ENCODE measurements around the gene ITGB6. TPM values are rescaled to one million over a fixed set of nuclear protein-coding genes. Genes with fewer than 3 reads are reported as not detected.

Gene ITGB6
- total RNA-seq, 1 donor = under 0.01 TPM

GRCh38 chr2:160141419-160141818 lies 58.7 kb downstream of the ITGB6 start:
- no peaks in the 10 kb centered on the region for H3K27me3 ChIP-seq (ENCODE audit: insufficient read depth, low read length)
- H3K4me2 ChIP-seq (ENCODE audit: insufficient read depth, low read length) = no peak overlapping the region
- no peaks in the 10 kb centered on the region for H3K9me3 ChIP-seq (ENCODE audit: low read depth, low read length)
- no peak overlapping the region for H3K27ac ChIP-seq (ENCODE audit: low read depth, low read length)
- H2AFZ ChIP-seq (ENCODE audit: low read length) = no peak overlapping the region
- DNase-seq (ENCODE audit: insufficient read length, low spot score, missing footprints) = peak; percentile 52
- H4K20me1 ChIP-seq (ENCODE audit: insufficient read depth, low read length) = no peaks in the 10 kb centered on the region
- no peaks in the 10 kb centered on the region for H3K36me3 ChIP-seq (ENCODE audit: insufficient read depth, low read length)
- H3K4me1 ChIP-seq (ENCODE audit: insufficient read depth, low read length) = peaks cover 24% of the 10 kb centered on the region
- no peak for TF ChIP-seq CTCF (IDR thresholded peaks at IDR 0.05; ENCODE audit: extremely low read depth, low read depth, low read length)
- no peaks in the 10 kb centered on the region for H3K79me2 ChIP-seq (ENCODE audit: insufficient read depth, low read length)
- no peak overlapping the region for H3K4me3 ChIP-seq (ENCODE audit: insufficient read depth, low read length)

GRCh38 chr2:160140471-160140870 lies 59.6 kb downstream of the ITGB6 start:
- H4K20me1 ChIP-seq (ENCODE audit: insufficient read depth, low read length) = no peaks in the 10 kb centered on the region
- no peak for DNase-seq (ENCODE audit: insufficient read length, low spot score, missing footprints)
- H3K4me2 ChIP-seq (ENCODE audit: insufficient read depth, low read length) = peak overlapping the region; percentile 47
- H3K4me3 ChIP-seq (ENCODE audit: insufficient read depth, low read length) = no peak overlapping the region
- H3K36me3 ChIP-seq (ENCODE audit: insufficient read depth, low read length) = no peaks in the 10 kb centered on the region
- no peaks in the 10 kb centered on the region for H3K79me2 ChIP-seq (ENCODE audit: insufficient read depth, low read length)
- H2AFZ ChIP-seq (ENCODE audit: low read length) = peak overlapping the region; percentile 32
- H3K4me1 ChIP-seq (ENCODE audit: insufficient read depth, low read length) = peaks cover 24% of the 10 kb centered on the region
- H3K27me3 ChIP-seq (ENCODE audit: insufficient read depth, low read length) = no peaks in the 10 kb centered on the region
- no peak for TF ChIP-seq CTCF (IDR thresholded peaks at IDR 0.05; ENCODE audit: extremely low read depth, low read depth, low read length)
- H3K9me3 ChIP-seq (ENCODE audit: low read depth, low read length) = no peaks in the 10 kb centered on the region
- H3K27ac ChIP-seq (ENCODE audit: low read depth, low read length) = peak overlapping the region; percentile 59

GRCh38 chr2:160139991-160140390 lies 60.1 kb downstream of the ITGB6 start:
- Histone ChIP-seq H3K27ac (ENCODE audit: low read depth, low read length) (peak overlapping the region; percentile 59), H2AFZ (ENCODE audit: low read length) (peak overlapping the region; percentile 32), H3K27me3 (ENCODE audit: insufficient read depth, low read length) (no peaks in the 10 kb centered on the region), H3K4me3 (ENCODE audit: insufficient read depth, low read length) (no peak overlapping the region), H3K4me2 (ENCODE audit: insufficient read depth, low read length) (peak overlapping the region; percentile 47), H4K20me1 (ENCODE audit: insufficient read depth, low read length) (no peaks in the 10 kb centered on the region), H3K36me3 (ENCODE audit: insufficient read depth, low read length) (no peaks in the 10 kb centered on the region), H3K4me1 (ENCODE audit: insufficient read depth, low read length) (peaks cover 24% of the 10 kb centered on the region), H3K9me3 (ENCODE audit: low read depth, low read length) (no peaks in the 10 kb centered on the region), H3K79me2 (ENCODE audit: insufficient read depth, low read length) (no peaks in the 10 kb centered on the region)
- peak; percentile 57 for DNase-seq (ENCODE audit: insufficient read length, low spot score, missing footprints)
- TF ChIP-seq CTCF (IDR thresholded peaks at IDR 0.05; ENCODE audit: extremely low read depth, low read depth, low read length) = no peak

GRCh38 chr2:160139350-160139749 lies 60.7 kb downstream of the ITGB6 start:
- Histone ChIP-seq H3K4me2 (ENCODE audit: insufficient read depth, low read length) (peak overlapping the region; percentile 47), H2AFZ (ENCODE audit: low read length) (no peak overlapping the region), H4K20me1 (ENCODE audit: insufficient read depth, low read length) (no peaks in the 10 kb centered on the region), H3K4me1 (ENCODE audit: insufficient read depth, low read length) (peaks cover 24% of the 10 kb centered on the region), H3K79me2 (ENCODE audit: insufficient read depth, low read length) (no peaks in the 10 kb centered on the region), H3K36me3 (ENCODE audit: insufficient read depth, low read length) (no peaks in the 10 kb centered on the region), H3K9me3 (ENCODE audit: low read depth, low read length) (no peaks in the 10 kb centered on the region), H3K27ac (ENCODE audit: low read depth, low read length) (peak overlapping the region; percentile 59), H3K4me3 (ENCODE audit: insufficient read depth, low read length) (no peak overlapping the region), H3K27me3 (ENCODE audit: insufficient read depth, low read length) (no peaks in the 10 kb centered on the region)
- DNase-seq (ENCODE audit: insufficient read length, low spot score, missing footprints) = no peak
- no peak for TF ChIP-seq CTCF (IDR thresholded peaks at IDR 0.05; ENCODE audit: extremely low read depth, low read depth, low read length)

All from osteoblast (primary cell).